SIG-M5 treated with dmso at 0.1 percent for 504 hours (cell line): Measurements from ENCODE around the gene SLC35A2.

ENCODE experiments used
- DNase-seq: peaks from one replicate; lab custom pipeline; 2025; ENCODE audit not compliant: unreplicated experiment; lab: John Stamatoyannopoulos, UW

The SLC35A2 gene

DNA sequence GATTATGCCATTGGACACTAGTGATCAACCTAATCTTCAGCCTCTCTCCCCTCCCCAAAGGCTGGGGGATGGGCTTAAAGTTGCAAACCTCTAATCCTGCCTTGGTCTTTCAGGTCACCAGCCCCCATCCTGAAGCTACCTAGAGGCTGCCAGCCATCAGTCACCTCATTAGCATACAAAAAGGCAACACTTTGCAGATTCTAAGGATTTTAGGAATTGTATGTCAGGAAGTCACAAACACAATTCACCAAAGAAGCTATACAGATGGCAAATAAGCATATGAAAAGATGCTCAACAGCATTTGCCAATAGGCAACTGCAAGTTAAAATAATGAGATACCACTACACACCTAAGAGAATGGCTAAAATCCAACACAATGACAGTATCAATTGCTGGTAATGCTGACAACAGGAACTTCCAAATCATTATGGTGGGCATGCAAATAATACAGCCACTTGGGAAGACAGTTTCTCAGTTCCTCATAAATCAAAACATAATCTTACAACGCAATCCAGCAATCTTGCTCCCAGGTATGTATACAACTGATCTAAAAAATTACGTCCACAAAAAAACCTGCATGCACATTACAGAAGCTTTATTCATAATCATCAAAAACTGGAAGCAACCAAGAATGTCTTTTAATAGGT is 16.4 kb upstream of the SLC35A2 start:
- DNase-seq, result no peak

DNA sequence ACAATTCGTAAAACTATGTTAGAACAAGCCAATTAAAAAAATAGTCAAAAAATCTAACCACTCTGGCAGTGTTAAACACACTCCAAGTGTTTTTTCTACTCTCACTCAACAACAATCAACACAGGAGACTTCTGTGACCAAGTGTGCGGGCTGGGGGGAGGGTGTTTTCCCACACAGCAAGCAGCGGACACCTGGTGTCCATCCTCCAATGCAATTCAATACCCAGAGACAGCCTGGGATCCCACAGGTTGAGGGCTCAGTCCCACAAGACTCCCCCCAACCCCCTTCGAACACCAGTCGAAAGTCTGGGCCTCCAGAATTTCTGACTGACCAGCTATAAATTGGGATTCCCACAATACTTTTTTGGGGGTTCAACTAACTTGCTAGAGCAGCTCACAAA is 15.7 kb upstream of the SLC35A2 start:
- DNase-seq, result no peak

DNA sequence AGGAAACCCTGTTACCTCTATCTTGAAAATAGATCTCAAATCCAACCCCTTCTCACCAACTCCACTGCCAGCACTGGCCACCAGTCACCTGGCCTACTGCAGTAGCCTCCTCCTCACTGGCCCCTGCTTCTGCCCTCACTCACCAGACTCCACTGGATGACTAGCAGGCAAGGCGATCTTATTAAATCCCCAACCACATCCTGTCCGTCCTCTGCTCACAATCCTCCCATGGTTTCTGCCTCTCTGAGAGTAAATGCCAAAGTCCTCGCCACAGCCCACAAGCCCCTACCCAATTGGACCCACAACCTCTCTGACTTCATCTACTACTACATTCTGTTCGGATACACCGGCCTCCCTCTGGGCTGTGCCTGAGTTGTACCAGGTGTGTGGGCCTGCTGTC is 12.8 kb upstream of the SLC35A2 start:
- no peak for DNase-seq

DNA sequence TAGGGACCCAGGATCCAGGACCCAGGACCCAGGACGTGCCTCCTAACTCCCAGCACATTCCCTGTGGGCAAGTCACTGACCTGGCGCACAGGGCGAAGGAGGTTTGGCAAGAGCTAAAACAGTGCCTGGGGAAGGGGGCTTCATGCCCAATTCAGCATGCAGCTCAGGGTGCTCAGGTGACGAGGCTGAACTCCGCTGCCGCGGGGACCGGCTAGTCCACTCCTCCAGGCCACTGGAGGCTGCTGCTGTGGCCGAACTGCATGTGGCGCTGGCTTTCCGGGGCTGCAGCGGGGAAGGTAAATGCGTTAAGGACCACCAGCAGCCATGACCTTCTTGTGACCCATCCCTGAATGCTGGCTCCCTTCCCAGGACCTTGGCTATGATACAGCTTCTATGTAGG is 12.3 kb upstream of the SLC35A2 start:
- DNase-seq, result no peak

DNA sequence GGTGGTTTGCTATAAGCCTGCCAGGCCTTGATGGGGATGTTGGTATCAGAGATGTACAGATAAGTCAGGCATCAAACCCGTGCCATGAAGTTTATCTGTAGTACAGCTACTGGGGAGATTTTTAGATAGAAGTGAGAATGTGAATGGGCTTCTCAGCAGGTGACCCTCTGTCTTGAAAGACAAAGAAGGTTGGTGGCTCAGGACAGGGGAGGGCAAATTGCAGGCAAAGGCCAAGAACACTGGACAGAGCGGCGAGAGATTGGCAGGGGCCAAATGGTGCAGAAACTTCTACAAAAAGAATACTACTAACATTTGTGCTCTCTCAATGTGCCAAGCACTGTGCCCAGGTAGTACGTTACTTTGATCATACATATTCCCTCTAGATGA is 9.3 kb upstream of the SLC35A2 start:
- no peak for DNase-seq

DNA sequence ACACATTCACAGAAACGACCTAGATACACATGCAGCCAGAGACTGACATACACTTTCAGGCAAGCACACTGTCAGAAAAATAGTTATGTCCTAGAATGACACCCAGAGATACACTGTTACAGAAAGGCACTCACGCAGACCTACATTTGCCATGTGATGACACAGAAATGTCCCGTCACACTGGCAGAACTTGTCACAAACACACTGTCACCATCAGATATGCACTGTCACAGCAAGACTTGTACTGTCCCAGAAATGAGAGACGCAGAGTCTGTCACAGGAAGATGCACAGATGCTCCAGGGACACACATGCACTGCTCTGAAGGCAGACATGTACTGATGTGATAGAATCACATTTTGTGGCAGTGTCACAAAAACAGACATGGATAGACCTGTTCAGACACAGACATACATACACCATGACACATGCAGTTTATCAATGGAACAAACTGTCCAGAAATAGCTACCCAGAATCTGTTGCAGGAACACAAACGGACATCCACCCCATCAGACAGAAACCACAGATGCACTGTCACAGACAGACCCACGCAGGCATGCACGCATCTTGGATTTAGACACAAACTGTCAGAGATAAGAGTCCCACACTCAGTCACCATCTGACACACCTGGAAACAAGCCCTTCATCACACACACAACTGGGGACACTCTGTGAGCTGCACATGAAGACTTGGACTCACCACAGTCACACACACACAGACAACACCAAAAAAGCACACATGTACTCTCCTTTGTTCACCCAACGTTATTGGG is 8.7 kb upstream of the SLC35A2 start:
- no peak for DNase-seq

DNA sequence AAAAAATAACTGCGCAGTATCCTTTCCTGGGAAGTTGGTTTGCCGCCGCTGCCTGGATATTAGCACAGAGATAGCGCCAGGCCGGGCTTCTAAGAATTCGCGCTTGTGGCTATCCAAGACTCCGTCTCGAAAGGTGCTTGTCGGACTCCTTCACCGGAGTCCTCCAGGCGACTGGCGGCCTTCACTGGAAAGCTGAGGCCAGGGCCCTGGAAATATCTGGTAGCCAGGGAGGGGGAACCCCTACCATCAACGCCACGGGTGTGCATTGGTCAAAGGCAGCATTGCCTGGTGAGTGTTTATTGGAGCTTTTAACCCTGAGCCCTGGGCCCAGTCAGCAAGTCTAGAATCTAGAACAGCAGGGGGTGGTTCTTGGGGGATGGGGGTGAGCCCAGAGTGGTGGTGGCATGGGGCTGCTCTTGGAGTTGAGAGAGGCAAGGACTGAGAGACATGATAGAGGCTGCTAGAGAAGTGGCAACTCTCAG is 8.0 kb upstream of the SLC35A2 start:
- no peak for DNase-seq

DNA sequence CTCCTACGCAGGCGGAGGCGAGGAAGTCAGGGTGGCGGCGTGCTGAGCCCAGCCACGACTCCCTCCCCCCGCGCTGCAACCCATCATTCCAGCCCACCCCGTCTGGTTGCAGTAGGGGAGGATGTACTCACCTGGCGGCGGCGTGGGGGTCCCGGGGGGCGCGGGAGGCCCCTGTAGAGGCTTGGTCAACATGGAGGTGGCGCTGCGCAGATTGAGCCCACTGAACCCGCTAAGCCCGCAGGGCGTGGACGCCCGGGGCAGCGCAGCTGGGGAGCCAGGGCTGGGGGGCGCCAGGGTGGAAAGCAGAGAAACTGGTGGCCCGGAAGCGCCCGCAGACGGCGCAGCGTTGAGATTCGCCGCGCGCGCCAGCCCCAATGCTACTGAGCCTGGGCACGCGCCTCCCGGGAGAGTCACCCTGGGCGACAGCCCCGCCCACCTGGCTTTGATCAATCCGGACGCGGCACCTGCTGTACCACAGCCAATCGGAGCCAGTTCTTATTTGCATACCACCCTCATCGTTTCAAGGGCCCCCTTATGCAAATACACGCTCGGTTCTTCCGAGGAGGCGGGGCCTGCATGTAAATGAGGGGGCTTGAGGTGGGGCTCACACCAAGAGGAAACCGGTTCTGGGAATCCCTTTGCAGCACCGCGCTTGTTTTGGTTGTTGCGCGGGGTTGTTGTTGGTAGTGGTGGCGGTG is 7.3 kb upstream of the SLC35A2 start, which contains the start of gene PIM2:
Gene PIM2, minus strand, starts transcription at position 382 of the 698 bp plus-strand sequence. Its CDS starts 190 bp downstream, at position 192.
- DNase-seq, result peak; percentile 89

DNA sequence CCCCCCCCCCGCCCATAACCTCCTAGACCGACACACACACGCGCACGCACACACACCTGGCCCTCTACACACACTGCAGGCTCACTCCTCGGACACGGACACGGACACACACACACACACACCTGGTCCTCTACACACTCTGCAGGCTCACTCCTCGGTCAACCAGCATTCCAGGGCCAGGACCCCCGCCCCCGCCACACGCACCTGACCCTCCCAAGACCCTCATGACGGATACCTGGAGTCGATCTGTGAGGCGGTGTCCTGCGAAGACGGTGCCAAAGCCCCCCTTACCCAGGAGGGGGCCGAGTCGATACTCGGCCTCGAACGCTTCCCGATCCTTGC is 6.8 kb upstream of the SLC35A2 start:
- DNase-seq, result no peak

DNA sequence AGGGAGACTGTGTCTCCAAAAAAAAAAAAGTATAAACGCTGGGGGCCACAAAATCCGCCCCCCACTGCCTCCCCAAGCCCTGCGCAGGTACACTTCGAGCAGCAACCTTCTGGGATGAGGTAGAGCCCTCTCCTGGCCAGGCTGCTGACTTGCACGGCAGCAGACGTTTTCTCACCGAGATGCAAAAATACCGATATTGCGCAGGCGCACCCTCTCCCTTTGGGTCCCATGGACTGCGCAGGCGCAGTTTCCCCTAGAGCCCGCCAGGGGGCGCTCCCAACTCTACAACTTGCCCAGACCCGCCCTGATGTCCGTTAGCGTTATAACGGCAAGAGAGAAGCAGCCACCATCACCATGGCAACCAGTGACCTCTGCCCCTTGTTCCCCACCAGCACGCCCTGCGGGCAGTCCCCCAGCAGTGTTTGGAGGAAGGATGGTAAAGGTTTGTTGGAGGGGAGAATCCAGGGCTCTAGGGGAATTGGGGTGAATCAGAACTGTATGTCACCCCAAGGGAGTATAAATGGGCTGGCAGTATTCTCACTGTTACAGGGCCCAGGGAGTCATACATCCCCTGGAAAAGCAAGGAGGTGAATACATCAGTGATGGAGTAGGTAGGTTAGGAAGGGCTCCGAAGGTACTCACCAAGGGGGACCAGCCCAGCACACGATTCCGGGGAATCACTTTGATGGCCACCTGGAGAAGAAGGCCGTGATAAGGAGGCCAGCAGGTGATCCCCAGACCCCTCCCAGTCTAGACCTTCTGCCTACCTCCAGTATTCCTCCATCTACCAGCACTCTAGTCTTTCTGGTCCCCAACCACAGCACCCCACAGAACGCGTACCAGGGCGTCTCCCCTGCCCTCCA is 5.9 kb upstream of the SLC35A2 start:
- DNase-seq, result peak; percentile 92

DNA sequence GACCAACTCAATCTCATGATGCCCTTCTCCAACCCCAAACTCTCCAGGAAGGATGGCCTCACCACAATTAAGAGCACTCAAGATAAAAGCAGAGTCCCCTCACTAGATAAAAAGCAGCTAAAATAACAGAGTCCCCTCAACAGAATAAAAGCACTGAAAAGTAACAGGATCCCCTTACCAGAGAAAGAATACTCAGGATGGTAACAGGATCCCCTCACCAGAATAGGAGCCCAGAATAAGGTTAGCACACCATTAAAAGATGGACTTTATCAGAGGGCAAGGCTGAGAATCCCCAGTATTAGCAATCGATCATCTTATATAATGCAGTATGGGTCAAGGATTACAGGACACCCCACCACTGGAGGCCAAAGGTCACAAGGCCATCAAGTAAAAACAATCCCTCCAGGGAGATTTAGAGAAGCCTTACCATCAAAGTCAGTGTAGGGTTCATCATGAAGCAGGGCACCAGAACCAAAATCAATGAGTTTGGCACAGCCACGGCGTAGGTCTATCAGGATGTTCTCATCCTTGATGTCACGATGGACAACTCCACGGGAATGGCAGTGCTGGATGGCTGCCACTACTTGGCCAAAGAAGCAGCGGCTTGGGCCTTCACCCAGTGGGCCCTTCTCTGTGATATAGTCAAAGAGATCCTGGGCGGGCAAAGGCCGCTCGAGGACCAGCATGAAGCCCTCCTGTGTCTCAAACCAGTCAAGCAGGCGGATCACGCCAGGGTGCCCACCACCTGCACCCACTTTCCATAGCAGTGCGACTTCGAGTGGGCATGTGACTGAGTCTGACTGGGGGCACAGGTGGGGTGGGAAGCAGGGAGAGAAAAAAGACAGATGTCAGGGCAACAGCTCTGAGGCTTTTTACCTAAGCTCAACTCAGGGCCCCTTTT is 3.4 kb upstream of the SLC35A2 start:
- no peak for DNase-seq

DNA sequence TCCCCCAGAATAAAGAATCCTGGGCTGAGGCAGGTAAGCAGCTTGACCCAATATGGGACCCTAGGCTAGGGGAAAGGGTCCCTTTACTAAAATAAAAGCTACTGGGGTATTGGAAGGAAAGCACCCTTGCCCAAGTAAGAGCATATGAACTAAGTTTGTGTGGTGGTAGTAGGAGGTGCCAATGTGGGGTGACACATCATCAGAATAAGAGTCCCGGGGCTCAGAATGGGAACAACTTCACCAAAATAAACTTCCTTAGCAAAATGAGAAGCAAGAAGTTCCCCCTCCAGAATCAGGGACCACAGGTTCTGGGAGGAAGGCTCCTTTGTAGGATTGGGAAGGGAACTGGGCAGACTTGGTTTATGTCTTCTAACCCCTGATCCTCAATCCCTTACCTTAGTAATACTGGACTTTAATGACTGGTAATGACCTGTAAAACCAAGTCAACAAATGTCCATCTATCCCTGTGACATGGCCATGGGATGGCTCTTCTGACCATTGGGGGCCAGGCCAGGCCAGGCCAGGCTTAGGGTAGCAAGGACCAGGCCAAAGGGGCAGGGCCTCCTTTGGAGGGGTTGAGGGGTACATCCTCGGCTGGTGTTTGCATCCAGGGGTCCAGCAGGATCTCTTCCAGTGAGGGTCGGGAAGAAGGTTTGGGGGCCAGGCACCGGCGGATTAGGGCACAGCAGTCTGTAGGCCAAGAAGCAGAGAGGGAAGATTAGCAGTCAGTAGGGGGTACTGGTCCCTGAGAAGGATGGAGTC is 2.3 kb upstream of the SLC35A2 start:
- DNase-seq, result no peak

DNA sequence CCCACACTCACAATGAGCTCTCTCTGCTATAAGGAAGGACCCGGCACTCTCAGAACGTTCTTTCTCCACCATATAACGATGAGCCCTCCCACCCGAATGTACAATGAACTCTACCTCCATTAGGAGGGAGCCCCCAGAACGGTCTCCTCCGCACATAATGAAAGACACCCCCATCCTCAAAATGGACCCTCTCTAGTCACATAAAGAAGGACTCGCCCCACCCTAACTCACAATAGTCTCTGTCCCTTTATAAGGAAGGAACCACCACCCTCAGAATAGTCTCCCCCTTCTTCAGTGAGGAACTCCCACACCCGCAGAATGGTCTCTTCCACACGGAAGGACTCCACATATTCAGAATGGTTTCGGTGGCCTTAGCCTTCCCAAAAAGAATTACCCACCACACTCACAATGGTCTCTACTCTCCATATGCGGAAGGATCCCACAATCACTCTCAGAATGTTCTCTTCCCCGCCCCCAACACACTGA is 477 bp downstream of the SLC35A2 start:
- DNase-seq, result peak; percentile 25

DNA sequence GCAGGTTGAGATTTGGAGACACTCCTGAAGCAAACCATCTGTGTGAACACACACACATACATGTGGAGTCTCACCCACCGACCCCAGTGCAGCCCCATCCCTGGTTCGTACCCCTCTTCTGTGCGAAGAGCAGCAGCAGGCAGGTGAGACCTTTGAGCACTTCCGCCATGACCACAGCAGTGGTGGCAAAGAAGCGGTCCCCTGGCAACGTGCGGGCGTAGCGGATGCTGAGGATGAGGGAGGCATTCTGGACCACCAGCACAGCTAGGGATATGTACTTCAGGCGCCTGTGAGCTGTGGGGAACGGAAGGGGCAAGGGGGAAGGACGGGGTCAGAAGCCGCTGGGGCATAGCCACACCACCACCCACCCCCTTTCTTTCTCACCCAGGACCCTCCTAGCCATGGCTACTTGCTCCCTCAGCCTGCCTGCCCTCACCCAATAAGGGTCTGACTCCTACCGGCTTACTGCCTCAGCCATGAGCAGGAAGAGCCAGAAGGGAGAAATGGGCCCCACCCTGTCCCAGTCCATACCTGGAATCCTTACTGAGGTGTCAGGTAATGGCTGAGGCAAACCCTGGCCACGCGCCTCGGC is 1.6 kb downstream of the SLC35A2 start:
- DNase-seq, result no peak

DNA sequence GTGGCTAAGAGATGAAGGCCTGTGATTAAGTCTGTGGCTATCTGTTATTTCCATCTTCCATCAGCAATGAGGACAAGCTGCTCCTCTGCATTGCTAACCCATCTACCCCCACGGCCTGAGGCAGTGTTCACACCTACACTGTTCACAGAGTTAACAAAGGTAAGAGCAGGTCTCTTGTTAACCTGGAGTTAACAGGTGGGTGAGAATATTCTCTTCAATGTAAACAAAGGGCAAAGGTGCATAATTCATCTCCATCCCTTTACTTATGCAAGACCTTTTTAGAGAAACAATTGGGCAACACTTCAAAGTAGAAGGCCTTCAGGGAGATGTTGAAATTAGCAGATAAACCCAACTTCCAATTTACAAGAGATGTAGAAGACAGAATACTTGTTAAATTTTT is 2.8 kb downstream of the SLC35A2 start:
- DNase-seq, result peak; percentile 28

DNA sequence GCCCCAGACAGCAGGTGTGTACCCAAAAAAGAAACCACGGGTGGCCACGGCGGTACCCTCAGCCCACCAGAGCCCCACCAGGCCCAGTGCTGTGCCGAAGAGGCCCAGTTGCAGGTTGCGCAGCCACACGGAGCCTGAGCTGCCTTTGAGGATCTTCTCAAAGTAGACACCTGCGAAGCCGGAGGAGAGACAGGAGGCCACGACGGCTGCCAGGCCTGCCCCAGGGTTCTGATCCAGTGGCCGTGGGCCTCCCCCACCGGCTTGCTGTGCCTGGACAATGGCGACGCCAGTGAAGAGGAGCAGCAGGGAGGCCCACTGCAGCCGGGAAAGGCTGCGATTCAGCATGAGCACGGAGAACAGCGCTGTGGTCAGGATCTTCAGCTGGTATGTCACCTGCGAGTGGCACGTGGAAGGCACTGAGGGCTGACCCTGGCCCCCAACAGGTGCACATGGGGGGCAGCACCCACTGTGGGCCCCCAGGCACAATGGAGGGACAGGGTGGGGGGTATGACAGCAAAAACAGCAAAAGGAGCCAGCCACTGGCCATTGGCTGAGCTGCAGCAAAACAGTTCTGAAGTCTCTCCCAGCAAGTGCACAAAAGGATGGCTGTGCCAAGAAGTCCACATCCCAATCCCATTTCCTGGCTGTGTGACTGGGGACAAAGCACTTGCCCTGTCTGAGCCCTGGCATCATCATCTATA is 6.2 kb downstream of the SLC35A2 start:
- DNase-seq, result no peak

DNA sequence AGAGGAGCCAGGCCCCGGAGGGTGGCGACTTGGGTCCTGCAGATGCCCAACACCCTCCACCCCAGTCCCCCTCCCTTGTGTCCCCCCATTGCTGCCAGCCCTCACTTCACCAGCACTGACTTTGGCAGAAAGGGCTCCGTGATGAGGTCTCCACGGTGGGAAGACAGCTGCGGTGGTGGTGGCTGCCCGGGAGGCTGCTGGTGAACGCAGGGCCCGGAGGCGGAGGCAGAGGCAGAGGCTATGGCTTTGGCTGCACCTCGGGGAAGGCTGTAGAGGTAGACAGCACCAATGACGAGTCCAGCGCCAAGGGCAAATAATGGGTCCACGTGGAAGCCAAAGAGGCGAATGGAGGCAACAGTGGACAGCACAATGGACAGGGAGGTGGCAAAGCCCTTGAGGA is 6.8 kb downstream of the SLC35A2 start:
- DNase-seq, result no peak

DNA sequence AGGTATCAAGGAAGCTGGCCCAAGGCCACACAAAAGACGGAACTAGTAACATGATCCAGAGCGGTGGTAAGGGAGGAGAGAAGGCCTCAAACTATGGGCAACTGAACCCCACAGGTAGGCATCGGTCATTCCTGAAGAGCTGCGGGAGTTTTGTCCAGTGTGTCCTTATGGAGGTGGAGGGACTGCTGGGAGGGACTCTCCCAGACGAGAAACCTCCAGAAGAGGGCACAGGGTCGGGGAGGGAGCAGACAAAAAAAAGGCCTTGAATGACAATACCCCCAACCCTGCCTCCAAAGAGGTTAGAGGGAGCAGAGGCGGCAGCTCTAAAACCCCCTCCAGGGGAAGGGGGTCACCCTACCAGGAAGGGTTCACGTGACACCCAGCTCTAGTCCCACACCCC is 7.3 kb downstream of the SLC35A2 start:
- no peak for DNase-seq
